HG03045 (cell line): ENCODE measurements around the gene GOLGA6C.
"Not testable (repeated sequence)": the region's sequence is repeated elsewhere in the genome, so short reads cannot be mapped to it uniquely, and the experiment has no call there.

Experiments
- ATAC-seq: cut with Tn5 transposase; IDR thresholded peaks from one replicate; pipeline ENCODE4 v1.9.1; 2021; ENCODE audit warnings: mild to moderate bottlenecking, moderate library complexity; ENCODE audit not compliant: unreplicated experiment

GOLGA6C gene

GRCh38 chr15:75252285-75252684 lies 5.8 kb upstream of the GOLGA6C start:
- not testable (repeated sequence) for ATAC-seq

DNA sequence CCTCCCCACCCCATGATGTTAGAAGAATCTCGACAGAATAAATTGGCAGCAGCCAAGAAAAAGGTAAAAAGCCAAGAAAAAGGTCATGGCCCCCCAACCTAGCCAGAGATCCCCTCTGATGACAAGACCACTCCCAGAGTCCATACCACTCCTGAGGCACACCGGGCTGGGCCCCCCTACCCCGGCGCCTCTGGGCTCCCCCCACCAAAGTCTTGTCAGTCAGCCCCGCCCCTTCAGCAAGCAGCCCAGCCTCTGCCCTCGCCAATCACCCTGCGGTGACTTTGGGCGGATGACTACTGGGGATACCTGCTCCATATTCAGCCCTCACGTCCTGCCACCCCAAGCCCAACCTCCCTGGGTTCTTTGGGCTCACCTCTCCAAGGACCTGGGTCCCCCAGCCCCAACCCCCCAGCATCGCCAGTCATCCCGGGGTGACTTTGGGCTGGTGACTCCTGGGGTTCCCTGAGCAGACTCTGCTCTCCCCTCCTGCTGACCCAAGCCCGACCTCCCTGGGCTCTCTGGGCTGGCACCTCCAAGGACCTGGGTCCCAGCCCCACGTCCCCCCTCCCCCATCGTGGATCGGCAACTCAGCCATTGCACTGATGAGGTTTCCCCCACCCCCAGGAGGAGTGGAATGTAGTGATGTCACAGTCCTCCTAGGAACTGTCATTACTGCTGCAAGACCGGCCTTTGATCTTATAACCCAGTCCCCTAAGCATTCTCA lies 648 bp downstream of the GOLGA6C start:
- ATAC-seq, result not testable (repeated sequence)

DNA sequence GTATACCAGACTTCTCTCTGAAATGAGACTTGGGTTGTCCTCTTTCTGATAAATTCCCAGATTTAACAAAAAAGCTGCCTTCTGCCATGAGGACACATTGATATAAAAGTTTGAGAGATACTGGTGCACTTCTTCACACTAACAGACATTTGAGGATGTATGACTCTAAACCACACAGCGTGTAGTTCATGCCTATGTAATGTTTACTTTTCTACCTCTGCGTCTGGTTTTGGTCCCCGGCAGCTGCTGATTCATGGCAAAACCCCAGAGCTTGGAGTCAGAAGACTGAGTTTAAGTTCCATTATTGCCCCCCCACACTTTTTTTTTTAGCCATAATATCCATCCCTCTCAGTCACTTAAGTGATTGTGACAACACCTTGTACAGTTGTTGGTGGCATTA lies 1.7 kb downstream of the GOLGA6C start:
- ATAC-seq, result not testable (repeated sequence)

DNA sequence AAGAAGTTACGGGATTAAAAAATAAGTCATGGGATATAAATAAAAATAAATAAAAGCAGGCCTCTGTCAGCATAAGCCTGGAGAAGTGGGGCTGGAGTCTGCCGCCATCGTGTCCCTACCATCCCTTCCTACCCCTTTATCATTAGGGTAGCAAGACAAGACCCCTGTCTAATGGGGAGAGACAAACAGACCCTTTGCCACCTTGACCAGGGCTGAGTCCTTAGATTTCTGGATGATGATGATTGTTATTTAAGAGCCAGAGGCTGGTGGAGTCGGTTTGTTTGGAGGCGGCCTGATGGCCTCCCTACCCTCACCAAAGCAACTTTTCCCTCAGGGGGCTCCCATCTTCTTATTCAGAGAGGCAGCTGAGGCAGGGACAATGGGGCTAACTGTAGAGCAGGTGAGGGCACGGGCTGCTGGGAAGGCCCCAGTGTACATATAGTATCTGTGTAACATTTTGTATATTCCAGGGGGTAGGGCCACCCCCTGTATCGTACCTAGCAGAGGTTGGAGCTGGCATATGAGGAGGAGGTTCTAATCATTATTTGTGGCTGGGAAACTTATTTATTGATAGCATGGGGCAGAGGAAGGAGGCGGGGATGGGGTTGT lies 15.7 kb downstream of the GOLGA6C start:
- not testable (repeated sequence) for ATAC-seq

DNA sequence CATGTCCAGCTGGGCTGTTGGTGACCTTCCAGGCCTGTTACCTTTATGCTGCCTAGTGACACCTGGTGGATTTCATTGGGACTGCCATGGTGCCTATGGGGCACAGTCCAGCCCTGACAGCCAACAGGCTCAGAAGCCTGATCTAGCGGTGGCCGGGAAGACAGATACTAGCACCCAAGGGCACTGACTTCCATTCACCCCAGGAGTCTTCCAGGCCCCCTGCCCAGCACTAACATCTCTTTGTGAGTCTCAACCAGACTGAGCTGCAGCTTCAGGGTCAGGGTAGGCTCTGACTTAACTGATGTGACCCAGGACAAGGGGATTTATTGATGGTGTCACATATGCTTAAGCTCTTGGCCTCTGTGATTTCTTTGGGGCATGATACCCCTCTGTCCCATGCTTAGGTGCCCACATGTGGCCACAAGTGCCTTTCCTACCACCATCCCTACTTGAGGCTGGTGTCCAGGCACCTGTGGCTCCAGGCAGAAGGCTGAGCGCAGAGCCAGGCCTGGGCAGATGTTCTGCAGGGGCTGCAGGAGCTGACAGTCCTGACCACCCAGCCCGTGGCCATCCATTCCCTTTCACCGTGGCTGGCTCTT lies 16.5 kb downstream of the GOLGA6C start:
- not testable (repeated sequence) for ATAC-seq

GRCh38 chr15:75275617-75276016 lies 17.5 kb downstream of the GOLGA6C start:
- not testable (repeated sequence) for ATAC-seq

DNA sequence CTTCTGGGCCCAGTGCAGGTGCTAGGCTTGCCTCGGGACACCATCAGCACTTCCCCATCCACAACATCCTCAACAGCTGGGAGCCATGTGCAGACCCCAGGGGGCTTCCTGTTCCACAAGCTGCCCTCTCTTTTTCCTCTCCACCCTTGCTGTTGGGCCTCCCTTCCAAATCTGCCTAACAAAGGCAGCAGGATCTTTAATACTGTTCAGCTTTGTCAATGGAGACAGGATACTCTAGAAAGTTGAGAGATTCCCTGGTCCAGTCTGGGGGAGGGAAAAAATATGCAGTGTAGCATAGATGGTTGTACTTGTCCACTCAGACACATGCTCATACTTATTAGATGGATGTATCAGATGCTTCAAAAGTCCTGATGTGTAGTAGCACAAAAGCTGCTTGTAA lies 20.4 kb downstream of the GOLGA6C start:
- not testable (repeated sequence) for ATAC-seq

- not testable (repeated sequence) for ATAC-seq
These were observed 24.4 kb downstream of the GOLGA6C start, which contains the start of gene GOLGA6D for GRCh38 chr15:75282572-75282971. Gene GOLGA6D (plus strand): TSS chr15:75282835. CDS start chr15:75282876, 41 bp downstream.

DNA sequence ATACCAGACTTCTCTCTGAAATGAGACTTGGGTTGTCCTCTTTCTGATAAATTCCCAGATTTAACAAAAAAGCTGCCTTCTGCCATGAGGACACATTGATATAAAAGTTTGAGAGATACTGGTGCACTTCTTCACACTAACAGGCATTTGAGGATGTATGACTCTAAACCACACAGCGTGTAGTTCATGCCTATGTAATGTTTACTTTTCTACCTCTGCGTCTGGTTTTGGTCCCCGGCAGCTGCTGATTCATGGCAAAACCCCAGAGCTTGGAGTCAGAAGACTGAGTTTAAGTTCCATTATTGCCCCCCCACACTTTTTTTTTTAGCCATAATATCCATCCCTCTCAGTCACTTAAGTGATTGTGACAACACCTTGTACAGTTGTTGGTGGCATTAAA lies 26.0 kb downstream of the GOLGA6C start:
- not testable (repeated sequence) for ATAC-seq

DNA sequence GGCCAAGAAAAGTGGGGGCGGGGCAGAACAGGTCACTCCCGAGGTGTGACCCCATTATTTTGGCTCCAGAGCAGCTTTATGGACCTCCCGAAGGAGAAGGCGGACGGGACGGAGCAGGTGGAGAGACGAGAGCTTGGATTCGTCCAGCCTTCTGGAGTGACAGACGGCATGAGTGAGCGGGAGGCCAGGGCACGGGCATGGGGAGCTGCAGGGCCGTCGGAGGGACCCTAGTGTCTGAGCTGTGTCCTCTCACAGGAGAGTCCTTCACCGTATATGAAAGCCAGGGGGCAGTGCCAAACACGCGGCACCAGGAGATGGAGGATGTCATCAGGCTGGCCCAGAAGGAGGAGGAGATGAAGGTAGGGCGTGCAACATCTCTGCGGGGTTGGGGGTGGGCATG lies 35.5 kb downstream of the GOLGA6C start:
- not testable (repeated sequence) for ATAC-seq

DNA sequence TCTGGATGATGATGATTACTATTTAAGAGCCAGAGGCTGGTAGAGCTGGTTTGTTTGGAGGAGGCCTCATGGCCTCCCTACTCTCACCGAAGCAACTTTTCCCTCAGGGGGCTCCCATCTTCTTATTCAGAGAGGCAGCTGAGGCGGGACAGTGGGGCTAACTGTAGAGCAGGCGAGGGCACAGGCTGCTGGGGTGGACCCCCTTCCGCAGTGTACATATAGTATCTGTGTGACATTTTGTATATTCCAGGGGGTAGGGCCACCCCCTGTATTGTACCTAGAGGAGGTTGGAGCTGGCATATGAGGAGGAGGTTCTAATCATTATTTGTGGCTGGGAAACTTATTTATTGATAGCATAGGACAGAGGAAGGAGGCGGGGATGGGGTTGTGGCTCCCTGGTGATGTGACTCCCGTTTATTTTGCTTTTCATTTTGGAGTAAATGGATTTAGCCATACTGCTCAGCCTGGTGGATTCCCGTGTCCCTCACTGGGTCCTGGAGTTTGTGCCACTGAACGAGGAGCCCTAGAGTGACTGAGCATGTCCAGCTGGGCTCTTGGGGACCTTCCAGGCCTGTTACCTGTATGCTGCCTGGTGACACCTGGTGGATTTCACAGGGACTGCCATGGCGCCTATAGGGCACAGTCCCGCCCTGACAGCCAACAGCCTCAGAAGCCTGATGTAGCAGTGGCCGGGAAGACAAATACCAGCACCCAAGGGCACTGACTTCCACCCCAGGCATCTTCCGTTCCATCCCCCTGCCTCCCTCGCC lies 40.6 kb downstream of the GOLGA6C start:
- peak; percentile 64 for ATAC-seq

DNA sequence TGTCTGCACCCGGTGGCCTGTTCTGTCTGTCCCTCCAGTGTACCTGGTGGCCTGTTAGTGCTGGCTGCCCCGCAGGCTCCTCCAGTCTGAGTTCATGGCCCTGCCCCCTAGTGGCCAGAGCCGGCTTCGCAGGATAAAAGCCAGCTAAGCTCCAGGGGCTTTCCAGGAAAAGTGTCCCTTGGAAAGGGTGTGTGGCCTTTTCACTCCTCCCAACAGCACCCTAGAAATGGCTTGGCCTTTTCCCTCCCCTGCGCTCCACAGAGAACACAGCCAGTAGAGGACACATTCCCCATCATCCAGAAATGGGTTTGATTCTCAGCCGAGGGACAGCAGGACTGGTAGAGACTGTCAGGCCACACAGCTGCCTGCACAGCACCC lies 41.2 kb downstream of the GOLGA6C start:
- ATAC-seq, result peak; percentile 64

DNA sequence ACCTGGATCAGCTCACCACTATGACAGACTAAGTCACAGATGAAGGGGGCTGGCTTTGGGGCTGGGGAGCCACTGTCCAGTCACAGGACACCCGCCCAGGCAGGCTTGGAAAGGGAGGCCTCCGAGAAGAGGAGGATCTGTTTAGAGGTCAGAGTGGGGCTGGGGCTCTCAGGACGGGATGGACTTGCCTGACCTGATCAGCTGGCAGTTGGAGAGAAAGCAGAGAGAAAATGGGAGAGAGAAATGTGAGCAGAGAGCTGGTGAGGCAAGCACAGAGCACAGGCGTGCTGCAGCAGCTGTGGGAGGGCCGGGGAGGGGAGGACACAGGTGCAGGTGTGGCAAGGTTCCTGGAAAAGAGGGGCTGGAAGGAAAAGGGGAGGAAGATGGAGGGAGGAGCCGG lies 41.9 kb downstream of the GOLGA6C start:
- ATAC-seq, result not testable (repeated sequence)

- no peak for ATAC-seq
These were observed 44.2 kb downstream of the GOLGA6C start for GRCh38 chr15:75302318-75302717.

DNA sequence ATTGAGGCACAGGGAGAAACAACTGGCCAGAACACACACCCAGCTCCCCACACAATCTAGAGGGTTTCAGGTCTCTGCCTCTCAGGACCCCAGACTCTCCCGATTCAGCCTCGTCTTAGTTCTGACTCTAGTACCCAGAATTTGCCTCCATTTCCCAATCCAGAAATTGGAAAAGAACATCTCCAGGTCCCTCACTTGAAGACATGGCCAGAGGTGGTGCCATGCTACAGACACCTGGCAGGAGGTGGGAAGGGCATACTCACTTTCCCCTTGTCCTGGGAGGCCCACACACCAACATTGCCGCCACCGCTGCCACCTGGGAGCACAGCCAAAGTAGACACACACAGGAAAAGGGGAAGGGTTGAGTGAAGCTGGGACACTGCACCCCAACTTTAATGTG lies 44.6 kb downstream of the GOLGA6C start:
- ATAC-seq, result not testable (repeated sequence)

- no peak for ATAC-seq
These were observed 48.1 kb downstream of the GOLGA6C start for GRCh38 chr15:75306188-75306587.

DNA sequence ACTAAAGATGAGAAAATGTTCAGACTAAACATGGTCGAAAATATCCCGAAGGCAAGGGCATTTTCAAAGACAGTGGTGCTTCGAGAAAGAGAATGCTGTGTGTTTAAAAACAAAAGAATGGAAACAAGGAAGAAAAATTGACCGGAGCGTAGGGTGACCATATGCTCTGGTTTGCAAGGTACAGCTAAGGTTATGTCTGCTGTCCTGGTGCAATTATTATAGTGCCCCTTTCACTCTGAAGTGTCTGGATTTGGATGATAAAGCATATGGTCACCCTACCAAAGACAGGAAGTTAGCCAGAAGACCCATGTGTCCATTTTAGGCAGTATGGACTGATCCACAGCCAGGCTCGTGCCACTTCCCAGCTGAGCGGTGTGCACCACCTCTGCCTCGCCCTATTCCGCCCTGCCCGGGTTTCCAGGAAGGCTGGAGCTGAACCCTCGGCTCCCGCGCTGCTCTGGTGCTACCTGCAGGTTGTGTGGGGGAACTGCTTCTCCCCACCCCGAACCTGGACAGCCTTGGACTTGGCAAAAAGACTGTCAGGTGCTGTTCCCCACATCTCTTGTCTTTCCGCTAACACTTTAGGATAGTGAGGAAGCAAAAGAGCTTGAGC lies 49.8 kb downstream of the GOLGA6C start:
- no peak for ATAC-seq

DNA sequence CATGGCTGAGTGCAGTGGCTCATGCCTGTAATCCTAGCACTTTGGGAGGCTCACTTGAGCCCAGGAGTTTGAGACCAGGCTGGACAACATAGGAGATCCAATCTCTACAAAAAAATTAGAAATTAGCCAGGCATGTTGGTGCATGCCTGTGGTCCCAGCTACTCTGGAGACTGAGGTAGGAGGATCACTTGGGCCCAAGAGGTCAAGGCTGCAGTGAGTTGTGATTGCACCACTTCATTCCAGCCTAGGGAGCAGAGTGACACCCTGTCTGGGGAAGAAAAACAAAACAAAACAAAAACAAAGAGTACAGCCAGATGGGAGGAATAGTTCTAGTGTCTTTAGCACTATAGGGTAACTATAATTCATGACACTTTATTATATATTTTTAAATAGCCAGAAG lies 51.6 kb downstream of the GOLGA6C start:
- no peak for ATAC-seq

GRCh38 chr15:75312548-75312947 lies 54.4 kb downstream of the GOLGA6C start:
- ATAC-seq, result not testable (repeated sequence)

GRCh38 chr15:75313116-75313845 lies 55.1 kb downstream of the GOLGA6C start:
- no peak for ATAC-seq
